Glutamatergic neuron (in vitro differentiated cells): ENCODE data around the gene ARHGEF1. TPM values are rescaled to one million over a fixed set of nuclear protein-coding genes. Genes with fewer than 3 reads are reported as not detected.

Experiments
- DNase-seq: peaks from one replicate; pipeline ENCODE4 v3.0.0; 2022
- H3K27ac Mint-ChIP-seq: one replicate; pipeline ENCODE4 v1.8.0; 2020; ENCODE audit warnings: mild to moderate bottlenecking, mixed read lengths, inconsistent platforms; ENCODE audit not compliant: unreplicated experiment
- H3K27me3 Mint-ChIP-seq: one replicate; pipeline ENCODE4 v1.8.0; 2020; ENCODE audit warnings: mild to moderate bottlenecking, moderate library complexity, mixed read lengths, inconsistent platforms; ENCODE audit not compliant: unreplicated experiment
- H3K36me3 Mint-ChIP-seq: one replicate; pipeline ENCODE4 v1.8.0; 2020; ENCODE audit warnings: mild to moderate bottlenecking, mixed read lengths, inconsistent platforms; ENCODE audit not compliant: unreplicated experiment
- H3K4me1 Mint-ChIP-seq: one replicate; pipeline ENCODE4 v1.8.0; 2020; ENCODE audit warnings: mild to moderate bottlenecking, low read depth, mixed read lengths, inconsistent platforms; ENCODE audit not compliant: unreplicated experiment
- H3K4me3 Mint-ChIP-seq: one replicate; pipeline ENCODE4 v1.8.0; 2020; ENCODE audit warnings: mild to moderate bottlenecking, mixed read lengths, inconsistent platforms; ENCODE audit not compliant: unreplicated experiment
- H3K9me3 Mint-ChIP-seq: one replicate; pipeline ENCODE4 v1.8.0; 2020; ENCODE audit warnings: mild to moderate bottlenecking, moderate library complexity, mixed read lengths, inconsistent platforms; ENCODE audit not compliant: unreplicated experiment
- CTCF ChIP-seq: fragments of 200-600 bp; sonication (generic); IDR thresholded peaks from one replicate; pipeline ENCODE4 v1.5.0; 2021; ENCODE audit not compliant: partially characterized antibody, unreplicated experiment
- total RNA-seq: library from RNA; stranded (reverse); fragmentation: NEBNext Ultra II Directional; extraction: Animal tissue kit (Norgen Biotek cat#: 25700); gene quantifications from one replicate; pipeline ENCODE4 v1.2.1, GENCODE V29; 2021; ENCODE audit not compliant: unreplicated experiment

Gene ARHGEF1
- total RNA-seq, 1 donor from 2014 or later = 78.7 TPM

- Mint-ChIP-seq H3K4me1 (peaks cover 20% of the 10 kb centered on the region), H3K27ac (no peak overlapping the region), H3K36me3 (no peaks in the 10 kb centered on the region), H3K27me3 (peaks cover 18% of the 10 kb centered on the region), H3K4me3 (no peak overlapping the region), H3K9me3 (peaks cover 12% of the 10 kb centered on the region)
- no peak for TF ChIP-seq CTCF
- no peak for DNase-seq
Observed at GRCh38 chr19:41926763-41927496, 43.9 kb downstream of the ARHGEF1 start.

GRCh38 chr19:41927497-41928192 lies 44.7 kb downstream of the ARHGEF1 start:
- H3K36me3 Mint-ChIP-seq = no peaks in the 10 kb centered on the region
- H3K4me3 Mint-ChIP-seq = peak overlapping the region; percentile 89
- no peak overlapping the region for H3K27ac Mint-ChIP-seq
- peaks cover 20% of the 10 kb centered on the region for H3K4me1 Mint-ChIP-seq
- H3K9me3 Mint-ChIP-seq = peaks cover 11% of the 10 kb centered on the region
- H3K27me3 Mint-ChIP-seq = peaks cover 16% of the 10 kb centered on the region
- no peak for DNase-seq
- TF ChIP-seq CTCF = no peak

GRCh38 chr19:41928221-41928683 lies 45.3 kb downstream of the ARHGEF1 start, which contains the start of gene ERFL:
Gene ERFL, minus strand, starts transcription at chr19:41928449. Its CDS starts 15,530 bp downstream, at chr19:41912919.
- no peaks in the 10 kb centered on the region for H3K36me3 Mint-ChIP-seq
- no peak for DNase-seq

DNA sequence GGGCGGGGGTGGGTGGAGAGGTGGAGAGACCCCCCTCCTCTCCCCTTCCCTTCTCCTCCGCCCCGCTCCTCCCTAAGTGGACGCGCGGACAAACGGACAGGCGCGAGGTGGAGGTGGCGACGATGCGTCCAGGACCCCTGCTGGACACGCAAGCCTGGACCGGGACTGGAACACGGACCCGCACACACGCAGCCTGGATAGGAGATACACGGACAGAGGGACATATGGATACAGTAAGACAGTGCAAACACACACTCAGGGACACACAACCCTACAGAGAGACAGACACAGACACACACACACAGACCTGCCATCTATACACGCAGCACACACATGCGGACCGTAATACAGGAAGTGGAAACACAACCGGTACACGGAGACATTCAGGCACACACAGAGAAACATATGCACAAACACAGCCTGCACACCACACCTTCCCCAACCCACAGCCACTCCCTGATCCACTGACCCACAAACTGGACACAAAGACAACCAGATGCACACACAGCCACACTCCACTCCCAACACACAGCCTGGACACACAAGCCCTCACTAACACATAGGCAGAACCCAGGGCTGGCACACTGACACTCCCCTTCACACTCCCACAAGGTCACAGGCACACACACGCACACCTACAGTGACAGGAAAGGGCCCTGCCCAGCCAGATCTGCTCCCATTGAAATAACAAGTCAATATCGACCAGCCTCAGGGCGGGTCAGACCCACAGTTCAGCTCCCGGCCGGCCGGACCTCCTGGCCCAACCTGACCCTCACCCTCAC lies 46.0 kb downstream of the ARHGEF1 start:
- Mint-ChIP-seq H3K27ac (no peak overlapping the region), H3K36me3 (no peaks in the 10 kb centered on the region), H3K4me3 (peak overlapping the region; percentile 78), H3K27me3 (peaks cover 20% of the 10 kb centered on the region), H3K9me3 (peaks cover 15% of the 10 kb centered on the region), H3K4me1 (peaks cover 32% of the 10 kb centered on the region)
- no peak for TF ChIP-seq CTCF
- no peak for DNase-seq

More at GRCh38 chr19:41928221-41928683, 45.3 kb downstream of the ARHGEF1 start, which contains the start of gene ERFL:
- TF ChIP-seq CTCF = no peak
- H3K4me3 Mint-ChIP-seq = peak within 1 kb of the TSS; percentile 89
- peaks cover 19% of the 10 kb centered on the region for H3K27me3 Mint-ChIP-seq
- peaks cover 13% of the 10 kb centered on the region for H3K9me3 Mint-ChIP-seq
- no peak within 1 kb of the TSS for H3K27ac Mint-ChIP-seq
- H3K4me1 Mint-ChIP-seq = peaks cover 25% of the 10 kb centered on the region
